Nephron (organoid): ENCODE measurements around the gene DNHD1.

Experiments
- H3K27ac Mint-ChIP-seq, 3 experiments: 2 replicates each; pipeline ENCODE4 v1.8.0; 2020; ENCODE audit warnings: mixed read lengths in 3 of 3, mild to moderate bottlenecking in 2 of 3, moderate library complexity in 1 of 3
- H3K27me3 Mint-ChIP-seq: 2 replicates; pipeline ENCODE4 v1.8.0; 2021; ENCODE audit warnings: low read depth, mild to moderate bottlenecking, moderate library complexity, mixed read lengths
- H3K36me3 Mint-ChIP-seq: 2 replicates; pipeline ENCODE4 v1.8.0; 2020; ENCODE audit warnings: low read depth, mixed read lengths
- H3K4me1 Mint-ChIP-seq: 2 replicates; pipeline ENCODE4 v1.8.0; 2020; ENCODE audit warnings: mixed read lengths
- H3K4me3 Mint-ChIP-seq, 3 experiments: 2 replicates each; pipeline ENCODE4 v1.8.0; 2020; ENCODE audit warnings: mild to moderate bottlenecking in 3 of 3, mixed read lengths in 3 of 3, moderate library complexity in 2 of 3
- H3K9me3 Mint-ChIP-seq: 2 replicates; pipeline ENCODE4 v1.8.0; 2020; ENCODE audit warnings: mixed read lengths
- CTCF ChIP-seq, 3 experiments: fragments of 200-600 bp; sonication (generic); IDR thresholded peaks; one replicate each; pipeline ENCODE4 v1.5.0; 2021; ENCODE audit warnings: antibody characterized with exemption in 3 of 3; ENCODE audit not compliant: unreplicated experiment in 3 of 3

Gene DNHD1

GRCh38 chr11:6606471-6607189 lies 109.5 kb downstream of the DNHD1 start:
- TF ChIP-seq CTCF (IDR thresholded peaks at IDR 0.05; ENCODE audit: unreplicated experiment in 3 of 3) = no peak
- Mint-ChIP-seq H3K27ac (peak overlapping the region in 2 of 3 experiments; percentile 97 to 99), H3K4me1 (peaks cover 20% of the 10 kb centered on the region), H3K9me3 (no peaks in the 10 kb centered on the region), H3K36me3 (peaks cover 30% of the 10 kb centered on the region), H3K27me3 (no peaks in the 10 kb centered on the region), H3K4me3 (peak overlapping the region in 2 of 3 experiments; percentile 73 to 79)

- peaks cover 27% of the 10 kb centered on the region for H3K36me3 Mint-ChIP-seq
- H3K4me1 Mint-ChIP-seq = peaks cover 20% of the 10 kb centered on the region
- peak overlapping the region in 2 of 3 experiments; percentile 97 to 99 for H3K27ac Mint-ChIP-seq
- H3K4me3 Mint-ChIP-seq = peak overlapping the region; percentile 24 to 79 (median 73)
- H3K9me3 Mint-ChIP-seq = no peaks in the 10 kb centered on the region
- TF ChIP-seq CTCF (IDR thresholded peaks at IDR 0.05; ENCODE audit: unreplicated experiment in 3 of 3) = no peak
- H3K27me3 Mint-ChIP-seq = no peaks in the 10 kb centered on the region
Observed at GRCh38 chr11:6607190-6607795, 110.2 kb downstream of the DNHD1 start.

GRCh38 chr11:6608011-6608410 lies 110.9 kb downstream of the DNHD1 start:
- TF ChIP-seq CTCF (IDR thresholded peaks at IDR 0.05; ENCODE audit: unreplicated experiment in 3 of 3) = no peak
- Mint-ChIP-seq H3K9me3 (no peaks in the 10 kb centered on the region), H3K27ac (peak overlapping the region in 2 of 3 experiments; percentile 97 to 99), H3K27me3 (no peaks in the 10 kb centered on the region), H3K4me1 (peaks cover 20% of the 10 kb centered on the region), H3K4me3 (peak overlapping the region in 2 of 3 experiments; percentile 24 to 69), H3K36me3 (peaks cover 27% of the 10 kb centered on the region)

- peaks cover 27% of the 10 kb centered on the region for H3K36me3 Mint-ChIP-seq
- peaks cover 20% of the 10 kb centered on the region for H3K4me1 Mint-ChIP-seq
- H3K27me3 Mint-ChIP-seq = no peaks in the 10 kb centered on the region
- no peak for TF ChIP-seq CTCF (IDR thresholded peaks at IDR 0.05; ENCODE audit: unreplicated experiment in 3 of 3)
- H3K4me3 Mint-ChIP-seq = peak overlapping the region; percentile 8 to 18 (median 9)
- H3K27ac Mint-ChIP-seq = peak overlapping the region in 2 of 3 experiments; percentile 22 to 44
- no peaks in the 10 kb centered on the region for H3K9me3 Mint-ChIP-seq
Observed at GRCh38 chr11:6608726-6609501, 111.8 kb downstream of the DNHD1 start.

DNA sequence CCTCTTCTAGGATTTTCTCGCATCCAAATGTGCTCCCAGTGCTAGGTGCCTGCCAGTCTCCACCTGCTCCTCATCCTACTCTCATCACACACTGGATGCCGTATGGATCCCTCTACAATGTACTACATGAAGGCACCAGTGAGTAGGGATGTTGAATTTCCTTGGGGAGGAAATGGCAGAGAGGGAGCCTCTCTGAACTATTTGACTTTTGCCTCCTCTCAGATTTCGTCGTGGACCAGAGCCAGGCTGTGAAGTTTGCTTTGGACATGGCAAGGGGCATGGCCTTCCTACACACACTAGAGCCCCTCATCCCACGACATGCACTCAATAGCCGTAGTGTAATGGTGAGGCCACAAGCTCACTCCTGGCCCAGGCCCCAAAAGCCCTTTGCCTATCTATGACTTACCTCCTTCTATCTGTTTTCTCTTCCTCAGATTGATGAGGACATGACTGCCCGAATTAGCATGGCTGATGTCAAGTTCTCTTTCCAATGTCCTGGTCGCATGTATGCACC lies 112.5 kb downstream of the DNHD1 start:
- Mint-ChIP-seq H3K4me1 (peaks cover 20% of the 10 kb centered on the region), H3K36me3 (peaks cover 27% of the 10 kb centered on the region), H3K9me3 (no peaks in the 10 kb centered on the region), H3K27ac (peak overlapping the region in 2 of 3 experiments; percentile 46 to 58), H3K27me3 (no peaks in the 10 kb centered on the region), H3K4me3 (peak overlapping the region; percentile 67 to 93 (median 79))
- no peak for TF ChIP-seq CTCF (IDR thresholded peaks at IDR 0.05; ENCODE audit: unreplicated experiment in 3 of 3)
